GM21367 (cell line): ENCODE data around the gene BMPER.
"Not testable (repeated sequence)": the region's sequence is repeated elsewhere in the genome, so short reads cannot be mapped to it uniquely, and the experiment has no call there.

Source experiments
- ATAC-seq: cut with Tn5 transposase; IDR thresholded peaks from one replicate; pipeline ENCODE4 v1.9.1; 2021; ENCODE audit not compliant: unreplicated experiment

BMPER gene

GRCh38 chr7:34165466-34165865, 260.1 kb downstream of the BMPER start:
- ATAC-seq, result no peak

- ATAC-seq, result peak; percentile 51
These were observed 260.7 kb downstream of the BMPER start for GRCh38 chr7:34165927-34166550.

- no peak for ATAC-seq
These were observed 262.7 kb downstream of the BMPER start for GRCh38 chr7:34168013-34168412.

- not testable (repeated sequence) for ATAC-seq
These were observed 269.6 kb downstream of the BMPER start for GRCh38 chr7:34174688-34175616.

- no peak for ATAC-seq
These were observed 270.5 kb downstream of the BMPER start for GRCh38 chr7:34175837-34176236.

GRCh38 chr7:34177476-34177875, 272.1 kb downstream of the BMPER start:
- ATAC-seq, result no peak

DNA sequence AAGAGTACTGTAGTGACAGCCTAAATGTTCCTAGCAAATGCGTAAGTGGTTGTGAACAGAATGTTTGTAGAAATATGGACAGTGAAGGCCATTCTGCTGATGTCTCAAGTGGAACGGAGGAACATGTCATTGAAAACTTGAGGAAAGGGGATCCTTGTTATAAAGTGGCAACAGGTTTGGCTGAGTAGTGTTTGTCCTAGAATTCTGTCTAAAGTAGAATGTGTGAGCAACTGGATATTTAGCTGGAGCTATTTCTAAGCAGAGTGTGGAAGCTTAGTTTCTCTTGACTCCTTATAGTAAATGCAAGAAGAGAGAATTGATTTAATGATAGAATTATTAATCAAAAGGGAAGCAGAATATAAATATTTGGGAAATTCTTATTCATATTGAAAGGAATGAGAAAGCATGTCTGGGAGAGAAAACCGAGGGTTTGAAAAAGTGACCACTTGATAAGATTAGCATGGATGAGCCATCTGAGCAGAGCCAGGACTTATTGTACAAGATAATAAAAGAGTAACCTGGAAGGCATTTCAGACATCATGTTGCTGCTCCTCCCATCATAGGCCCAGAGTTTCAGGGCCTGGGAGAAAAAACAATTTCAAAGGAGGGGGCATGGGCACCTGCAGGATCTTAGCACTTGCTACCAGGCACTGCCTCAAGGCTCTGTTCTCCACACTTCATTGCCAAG, 276.1 kb downstream of the BMPER start:
- no peak for ATAC-seq

- no peak for ATAC-seq
These were observed 279.1 kb downstream of the BMPER start for GRCh38 chr7:34184466-34184865.

- ATAC-seq, result no peak
These were observed 282.5 kb downstream of the BMPER start for GRCh38 chr7:34187798-34188307.

DNA sequence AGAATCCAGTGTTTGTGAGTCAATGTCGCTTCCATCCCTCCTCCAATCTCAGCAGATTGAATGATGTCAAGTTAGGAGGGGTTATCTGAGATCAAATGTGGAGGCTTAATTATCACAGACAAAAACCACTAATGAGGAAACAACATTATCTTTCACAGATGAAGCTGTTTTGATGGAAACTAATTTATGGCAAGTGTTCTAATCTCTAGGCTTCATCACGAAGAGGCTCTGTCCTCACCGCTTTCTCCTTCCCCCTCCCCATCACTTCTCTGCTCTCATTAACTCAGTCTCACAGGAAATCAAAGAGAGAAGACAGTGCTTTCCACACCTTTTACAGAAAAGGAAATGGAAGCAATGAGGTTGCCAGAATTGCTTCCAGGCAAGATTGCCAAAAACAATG, 283.7 kb downstream of the BMPER start:
- ATAC-seq, result no peak

- no peak for ATAC-seq
These were observed 285.0 kb downstream of the BMPER start for GRCh38 chr7:34190299-34190698.

DNA sequence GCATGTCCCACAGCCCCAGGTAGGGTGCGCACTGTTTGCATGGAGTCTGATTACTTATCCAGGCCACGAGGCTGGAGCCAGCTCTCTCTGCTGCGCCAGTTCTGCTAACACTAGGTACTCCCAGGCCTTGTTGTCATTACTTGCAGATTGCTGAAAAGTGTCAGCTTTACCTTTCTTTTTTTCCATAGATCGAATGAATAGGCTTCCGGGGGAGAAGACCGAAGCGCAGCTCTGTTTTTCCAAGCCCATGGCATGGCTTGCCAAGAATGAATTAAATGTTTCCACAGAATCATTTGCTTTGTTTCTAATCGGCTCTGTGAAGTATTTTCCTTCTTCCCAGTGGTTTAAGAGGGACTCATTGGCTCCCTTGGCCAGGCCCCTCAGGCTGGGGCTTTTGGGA, 285.8 kb downstream of the BMPER start:
- ATAC-seq, result no peak

DNA sequence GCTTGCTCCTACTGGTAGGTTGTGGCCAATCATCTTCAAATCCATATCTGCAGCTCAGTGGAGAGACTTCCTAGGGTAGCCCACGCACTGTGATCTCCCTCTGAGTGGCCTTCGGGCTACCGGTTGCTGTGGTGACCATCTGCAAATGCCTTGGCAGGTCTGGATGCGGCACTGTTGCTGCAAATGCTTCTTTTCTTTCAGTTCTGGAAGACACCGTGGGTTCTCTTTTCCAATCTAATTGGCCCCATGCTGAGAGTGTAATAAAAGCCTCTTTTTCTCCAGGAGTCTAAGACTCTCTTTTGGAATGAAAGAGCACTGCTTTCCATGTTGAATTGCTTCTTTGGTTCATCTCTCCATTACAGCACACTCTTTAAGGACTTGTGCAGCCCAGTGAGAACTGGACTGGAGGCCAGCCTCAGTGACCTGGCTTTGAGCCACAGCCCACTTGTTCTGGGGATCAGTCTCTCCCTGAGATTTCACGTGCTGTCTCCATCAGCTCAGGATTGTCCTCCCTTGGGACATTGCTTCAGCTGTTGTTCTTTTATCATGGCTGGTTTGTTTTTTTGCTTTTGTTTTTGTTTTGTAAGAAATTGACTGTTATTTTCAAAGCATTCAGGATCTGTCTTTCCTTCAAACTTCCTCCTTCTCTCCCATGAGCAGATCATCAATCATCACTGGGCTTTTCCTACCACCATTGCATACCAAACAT, 286.6 kb downstream of the BMPER start:
- no peak for ATAC-seq

DNA sequence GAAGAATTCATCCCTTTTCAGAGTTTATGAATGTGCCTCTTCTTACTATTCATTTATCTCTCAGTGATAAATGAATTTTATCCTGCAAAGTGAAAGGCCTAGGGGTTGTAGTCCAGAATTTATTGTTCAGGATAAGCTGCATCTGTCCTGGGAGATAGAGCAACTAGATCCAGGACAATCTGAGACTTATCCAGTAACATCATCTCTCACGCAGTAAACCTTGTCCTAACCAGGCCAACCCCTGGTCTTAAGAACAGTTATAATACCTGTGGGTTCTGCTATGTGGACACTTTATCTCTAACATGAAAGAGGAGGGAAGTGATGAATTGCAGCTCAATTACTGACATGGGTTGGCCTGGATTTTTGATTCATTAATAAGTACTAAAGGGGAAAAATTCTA, 287.6 kb downstream of the BMPER start:
- no peak for ATAC-seq

DNA sequence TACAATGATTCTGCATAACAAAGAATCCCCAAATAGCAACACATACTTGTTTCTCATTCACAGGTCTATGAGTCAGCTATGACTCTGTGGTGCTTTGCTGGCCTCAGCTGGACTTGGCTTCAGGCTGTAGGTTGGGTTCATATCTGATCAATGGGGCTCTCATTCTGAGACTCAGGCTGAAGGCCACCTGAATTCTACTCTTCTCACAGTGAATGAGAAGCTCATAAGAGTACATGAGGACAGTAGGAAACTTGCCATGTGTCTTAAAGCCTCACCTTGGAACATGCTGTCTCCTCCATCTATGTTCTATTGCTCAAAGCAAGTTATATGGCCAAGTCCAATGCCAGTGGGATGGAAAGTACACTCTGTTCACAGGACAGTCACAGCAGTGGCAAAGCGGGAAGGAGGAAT, 292.9 kb downstream of the BMPER start:
- no peak for ATAC-seq
